Cardiac muscle cell (in vitro differentiated cells and primary cell): ENCODE data around the gene GDPD4. TPM values are rescaled to one million over a fixed set of nuclear protein-coding genes. Genes with fewer than 3 reads are reported as not detected.

ENCODE experiments used
- DNase-seq, 2 donors: peaks; one replicate each; pipeline versions ENCODE4 v3.0.0 to v3.0.0-alpha.2; 2010 to 2017; ENCODE audit warnings: low read depth in 1 of 2, low spot score in 1 of 2
- H3K27ac ChIP-seq: fragments of 200-600 bp; sonication (generic); 2 replicates; pipeline ENCODE4 v1.5.1; 2016
- H3K27me3 ChIP-seq: fragments of 200-600 bp; sonication (generic); 2 replicates; pipeline ENCODE4 v1.6.0; 2016; ENCODE audit warnings: control low read depth
- H3K36me3 ChIP-seq: fragments of 200-600 bp; sonication (generic); 2 replicates; pipeline ENCODE4 v1.5.1; 2016; ENCODE audit warnings: control low read depth
- H3K4me1 ChIP-seq: fragments of 200-600 bp; sonication (generic); 2 replicates; pipeline ENCODE4 v1.8.1; 2017; ENCODE audit warnings: low read depth, mild to moderate bottlenecking, mixed run types
- H3K4me3 ChIP-seq: fragments of 200-600 bp; sonication (generic); 2 replicates; pipeline ENCODE4 v1.5.1; 2016; ENCODE audit warnings: mild to moderate bottlenecking
- H3K9me3 ChIP-seq: fragments of 200-600 bp; sonication (generic); 2 replicates; pipeline ENCODE4 v1.5.1; 2017; ENCODE audit warnings: low read depth, mild to moderate bottlenecking, control low read depth
- polyA plus RNA-seq: library from polyadenylated mRNA; unstranded; fragments of >200 nt; fragmentation: Nextera tagmentation; extraction: Ambion mirVana; gene quantifications from 2 replicates; pipeline ENCODE4 v1.2.1, GENCODE V29; 2016
- total RNA-seq: library from RNA; depleted of rRNA; stranded (reverse); fragments of >200 nt; gene quantifications from 2 replicates; pipeline ENCODE4 v1.2.3, GENCODE V29; 2016
- TF ChIP-seq, protein P1 (sequence below): IDR thresholded peaks from 2 replicates; pipeline ENCODE4 v1.5.1; 2012; ENCODE audit warnings: low read depth, mild to moderate bottlenecking, low read length

Gene GDPD4
- total and polyA plus RNA-seq, 2 experiments from 2014 or later: not detected

DNA sequence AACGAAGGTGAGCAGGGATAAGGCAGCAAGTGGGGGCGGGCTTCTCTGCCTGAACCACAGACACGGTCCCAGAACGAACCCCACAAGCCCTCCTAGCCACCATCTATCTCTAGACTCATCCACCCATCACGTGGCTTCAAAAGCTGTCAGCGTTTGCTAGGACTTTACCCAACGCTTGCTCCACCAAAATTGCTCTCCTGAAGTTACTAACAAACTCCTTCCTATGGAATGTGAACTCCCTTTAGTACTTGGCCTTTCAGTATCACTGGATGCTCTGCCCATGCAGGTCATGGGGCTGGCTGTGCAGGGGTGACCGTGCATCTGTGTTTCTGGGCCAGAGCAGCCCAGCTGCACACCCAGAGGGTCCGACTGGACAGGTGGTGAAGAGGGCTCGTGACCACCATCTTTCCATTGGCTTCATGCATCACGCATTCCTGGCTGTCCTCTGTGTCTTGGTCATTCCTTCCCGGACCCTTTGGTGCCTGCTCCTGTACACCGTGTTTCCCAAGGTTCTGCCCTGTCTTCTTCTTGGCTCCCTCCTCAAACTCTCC is 88.4 kb downstream of the GDPD4 start:
- H3K36me3 ChIP-seq: no peaks in the 10 kb centered on the region
- H3K4me3 ChIP-seq: no peak overlapping the region
- no peak for DNase-seq
- no peaks in the 10 kb centered on the region for H3K9me3 ChIP-seq
- H3K27ac ChIP-seq: no peak overlapping the region
- TF ChIP-seq, protein P1, sequence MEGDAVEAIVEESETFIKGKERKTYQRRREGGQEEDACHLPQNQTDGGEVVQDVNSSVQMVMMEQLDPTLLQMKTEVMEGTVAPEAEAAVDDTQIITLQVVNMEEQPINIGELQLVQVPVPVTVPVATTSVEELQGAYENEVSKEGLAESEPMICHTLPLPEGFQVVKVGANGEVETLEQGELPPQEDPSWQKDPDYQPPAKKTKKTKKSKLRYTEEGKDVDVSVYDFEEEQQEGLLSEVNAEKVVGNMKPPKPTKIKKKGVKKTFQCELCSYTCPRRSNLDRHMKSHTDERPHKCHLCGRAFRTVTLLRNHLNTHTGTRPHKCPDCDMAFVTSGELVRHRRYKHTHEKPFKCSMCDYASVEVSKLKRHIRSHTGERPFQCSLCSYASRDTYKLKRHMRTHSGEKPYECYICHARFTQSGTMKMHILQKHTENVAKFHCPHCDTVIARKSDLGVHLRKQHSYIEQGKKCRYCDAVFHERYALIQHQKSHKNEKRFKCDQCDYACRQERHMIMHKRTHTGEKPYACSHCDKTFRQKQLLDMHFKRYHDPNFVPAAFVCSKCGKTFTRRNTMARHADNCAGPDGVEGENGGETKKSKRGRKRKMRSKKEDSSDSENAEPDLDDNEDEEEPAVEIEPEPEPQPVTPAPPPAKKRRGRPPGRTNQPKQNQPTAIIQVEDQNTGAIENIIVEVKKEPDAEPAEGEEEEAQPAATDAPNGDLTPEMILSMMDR: no peak
- no peaks in the 10 kb centered on the region for H3K4me1 ChIP-seq
- no peaks in the 10 kb centered on the region for H3K27me3 ChIP-seq

DNA sequence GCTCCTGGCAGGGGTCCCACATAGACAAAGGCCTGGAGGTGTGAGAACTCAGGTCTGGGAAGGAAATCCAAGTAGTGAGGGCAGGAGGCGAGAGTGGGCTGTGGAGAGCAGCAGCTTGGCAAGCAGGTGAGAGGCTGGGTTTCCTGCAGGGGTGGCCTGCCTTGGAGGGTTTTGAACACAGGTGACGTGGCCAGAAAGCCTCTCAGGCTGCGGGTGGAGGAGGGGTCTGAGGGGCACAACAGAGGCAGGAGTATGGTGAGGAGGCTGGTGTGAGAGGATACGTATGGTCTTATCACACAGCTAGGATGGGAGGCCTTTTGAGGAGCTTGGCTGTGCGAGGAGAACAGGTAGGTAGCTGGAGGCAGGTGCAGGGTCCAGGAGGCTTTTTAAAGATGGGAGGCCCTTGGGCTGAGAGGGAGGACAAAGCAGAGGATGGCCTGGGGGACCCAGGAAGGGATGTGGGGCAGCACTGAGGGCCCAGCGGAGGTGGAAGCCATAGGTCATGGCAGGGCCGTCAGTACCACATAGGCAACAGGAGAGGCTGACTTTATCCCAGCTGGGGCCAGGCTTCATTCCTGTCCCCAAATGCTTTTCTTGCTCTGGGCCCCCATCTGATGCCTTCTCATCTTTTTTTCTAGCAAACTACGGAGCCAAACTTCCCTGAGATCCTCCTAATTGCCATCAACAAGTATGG is 89.0 kb downstream of the GDPD4 start:
- Histone ChIP-seq H3K9me3 (no peaks in the 10 kb centered on the region), H3K27me3 (no peaks in the 10 kb centered on the region), H3K4me1 (no peaks in the 10 kb centered on the region), H3K4me3 (no peak overlapping the region), H3K27ac (no peak overlapping the region), H3K36me3 (no peaks in the 10 kb centered on the region)
- DNase-seq: no peak
- TF ChIP-seq, protein P1: no peak

DNA sequence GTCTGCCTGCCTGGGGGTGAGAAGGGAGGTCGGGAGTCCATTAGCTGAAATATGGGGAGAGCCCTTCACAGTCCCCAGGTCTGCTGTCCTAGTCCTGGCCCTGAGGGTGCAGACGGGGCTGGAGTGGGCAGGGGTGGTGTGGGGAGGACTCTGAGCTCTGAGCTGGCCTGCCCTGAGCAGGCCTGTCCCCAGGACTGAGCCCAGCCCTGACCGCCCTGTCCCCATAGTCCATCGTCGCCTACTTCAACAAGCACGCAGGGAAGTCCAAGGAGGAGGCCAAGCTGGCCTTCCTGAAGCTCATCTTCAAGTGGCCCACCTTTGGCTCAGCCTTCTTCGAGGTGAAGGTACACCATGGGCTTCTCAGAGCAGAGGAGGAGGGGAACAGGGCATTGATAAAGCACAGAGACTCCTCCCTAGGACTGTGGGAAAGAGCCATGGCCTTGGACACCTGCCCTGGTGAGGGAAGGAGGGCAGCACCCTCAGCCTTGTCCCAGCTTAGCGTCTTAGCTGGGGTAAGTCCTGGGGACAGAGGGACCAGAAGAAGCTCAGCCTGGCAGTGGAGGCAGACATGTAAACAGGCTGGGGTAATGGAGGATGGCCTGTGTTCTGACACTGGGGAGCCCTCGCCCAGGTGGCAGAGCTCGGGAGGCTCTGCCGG is 89.8 kb downstream of the GDPD4 start:
- TF ChIP-seq, protein P1: no peak
- no peaks in the 10 kb centered on the region for H3K4me1 ChIP-seq
- no peak overlapping the region for H3K27ac ChIP-seq
- no peaks in the 10 kb centered on the region for H3K9me3 ChIP-seq
- H3K4me3 ChIP-seq: no peak overlapping the region
- H3K27me3 ChIP-seq: no peaks in the 10 kb centered on the region
- no peak for DNase-seq
- H3K36me3 ChIP-seq: no peaks in the 10 kb centered on the region

DNA sequence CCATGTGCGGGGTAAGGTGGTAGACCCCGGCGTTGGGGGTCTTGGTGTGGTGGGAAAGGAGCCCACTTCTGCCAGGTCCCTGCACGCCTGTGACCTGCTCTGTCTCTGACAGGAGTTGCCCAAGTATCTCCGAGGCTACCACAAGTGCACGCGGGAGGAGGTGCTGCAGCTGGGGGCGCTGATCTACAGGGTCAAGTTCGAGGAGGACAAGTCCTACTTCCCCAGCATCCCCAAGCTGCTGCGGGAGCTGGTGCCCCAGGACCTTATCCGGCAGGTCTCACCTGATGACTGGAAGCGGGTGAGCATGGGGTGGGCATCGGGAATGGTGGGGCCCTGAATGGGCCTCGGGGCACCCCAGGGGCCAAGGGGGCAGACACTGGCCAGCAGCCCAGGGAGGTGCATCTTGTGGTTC is 90.4 kb downstream of the GDPD4 start:
- TF ChIP-seq, protein P1: no peak
- Histone ChIP-seq H3K4me3 (no peak overlapping the region), H3K36me3 (no peaks in the 10 kb centered on the region), H3K9me3 (no peaks in the 10 kb centered on the region), H3K27me3 (no peaks in the 10 kb centered on the region), H3K27ac (no peak overlapping the region), H3K4me1 (no peaks in the 10 kb centered on the region)
- no peak for DNase-seq

DNA sequence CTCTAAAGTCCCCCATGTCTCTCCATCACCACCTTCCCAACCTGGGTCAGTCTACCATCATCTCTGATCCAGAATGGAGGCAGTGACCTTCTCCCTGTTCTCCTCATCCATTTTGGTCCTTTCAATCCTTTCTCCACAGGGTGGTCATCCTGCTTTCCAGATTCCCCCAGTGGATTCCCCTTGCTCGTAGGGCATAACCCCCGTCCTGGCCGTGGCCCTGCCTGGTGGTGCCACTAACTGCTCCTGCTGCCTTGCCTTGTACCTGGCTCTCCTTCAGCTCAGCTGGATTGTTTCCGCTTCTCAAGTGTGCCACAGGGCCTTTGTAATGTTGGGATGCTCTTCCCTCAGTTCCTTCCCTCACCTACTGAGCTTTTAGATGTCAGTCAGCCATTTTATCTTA is 91.8 kb downstream of the GDPD4 start:
- TF ChIP-seq, protein P1: no peak

More for the DNA sequence above, 91.8 kb downstream of the GDPD4 start:
- H3K27ac ChIP-seq: no peak overlapping the region
- H3K9me3 ChIP-seq: no peaks in the 10 kb centered on the region
- DNase-seq: no peak
- no peak overlapping the region for H3K4me3 ChIP-seq
- no peaks in the 10 kb centered on the region for H3K36me3 ChIP-seq
- no peaks in the 10 kb centered on the region for H3K27me3 ChIP-seq
- H3K4me1 ChIP-seq: no peaks in the 10 kb centered on the region
